ENCODE measurements around the gene MAN1C1. TPM values are rescaled to one million over a fixed set of nuclear protein-coding genes. Genes with fewer than 3 reads are reported as not detected.
"Not testable (repeated sequence)": the region's sequence is repeated elsewhere in the genome, so short reads cannot be mapped to it uniquely, and the experiment has no call there.

MAN1C1 gene
- total and polyA plus RNA-seq, 7 donors = 0.69 to 32.1 (median 12.8) TPM

DNA sequence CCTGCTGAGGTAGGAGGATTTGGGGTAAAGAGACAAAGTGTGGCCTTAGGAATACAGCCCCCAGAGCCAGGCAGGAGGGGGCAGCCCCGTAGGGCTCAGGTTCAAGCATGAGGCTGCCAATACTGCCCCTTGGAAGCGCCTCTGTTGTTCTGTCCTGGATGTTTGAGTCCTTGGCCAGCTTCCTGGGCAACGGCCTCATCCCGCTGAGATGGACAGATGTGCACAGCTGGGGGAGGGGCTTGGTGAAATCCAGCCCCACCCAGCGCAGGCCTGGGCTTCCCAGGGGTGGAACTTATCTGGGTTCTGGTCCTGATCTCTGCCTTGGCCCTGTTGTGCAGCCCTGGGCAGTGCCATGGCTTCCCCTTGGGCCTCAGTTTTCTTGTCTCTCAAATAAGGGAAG is 34.8 kb upstream of the MAN1C1 start:
- TF ChIP-seq, protein P1, sequence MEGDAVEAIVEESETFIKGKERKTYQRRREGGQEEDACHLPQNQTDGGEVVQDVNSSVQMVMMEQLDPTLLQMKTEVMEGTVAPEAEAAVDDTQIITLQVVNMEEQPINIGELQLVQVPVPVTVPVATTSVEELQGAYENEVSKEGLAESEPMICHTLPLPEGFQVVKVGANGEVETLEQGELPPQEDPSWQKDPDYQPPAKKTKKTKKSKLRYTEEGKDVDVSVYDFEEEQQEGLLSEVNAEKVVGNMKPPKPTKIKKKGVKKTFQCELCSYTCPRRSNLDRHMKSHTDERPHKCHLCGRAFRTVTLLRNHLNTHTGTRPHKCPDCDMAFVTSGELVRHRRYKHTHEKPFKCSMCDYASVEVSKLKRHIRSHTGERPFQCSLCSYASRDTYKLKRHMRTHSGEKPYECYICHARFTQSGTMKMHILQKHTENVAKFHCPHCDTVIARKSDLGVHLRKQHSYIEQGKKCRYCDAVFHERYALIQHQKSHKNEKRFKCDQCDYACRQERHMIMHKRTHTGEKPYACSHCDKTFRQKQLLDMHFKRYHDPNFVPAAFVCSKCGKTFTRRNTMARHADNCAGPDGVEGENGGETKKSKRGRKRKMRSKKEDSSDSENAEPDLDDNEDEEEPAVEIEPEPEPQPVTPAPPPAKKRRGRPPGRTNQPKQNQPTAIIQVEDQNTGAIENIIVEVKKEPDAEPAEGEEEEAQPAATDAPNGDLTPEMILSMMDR (IDR thresholded peaks at IDR 0.05) = no peak
- no peaks in the 10 kb centered on the region for H3K36me3 ChIP-seq
- no peaks in the 10 kb centered on the region for H3K27me3 ChIP-seq
- 78% methylated on average over 5 of the region's 5 CpGs for WGBS, 2 donors
- no peaks in the 10 kb centered on the region for H3K9me3 ChIP-seq
- H3K4me1 ChIP-seq = no peaks in the 10 kb centered on the region
- no peak for DNase-seq
- intact Hi-C loops (cut with DNase I) = no loop called here
- H3K27ac ChIP-seq = no peak overlapping the region
- H3K4me3 ChIP-seq = no peak overlapping the region

DNA sequence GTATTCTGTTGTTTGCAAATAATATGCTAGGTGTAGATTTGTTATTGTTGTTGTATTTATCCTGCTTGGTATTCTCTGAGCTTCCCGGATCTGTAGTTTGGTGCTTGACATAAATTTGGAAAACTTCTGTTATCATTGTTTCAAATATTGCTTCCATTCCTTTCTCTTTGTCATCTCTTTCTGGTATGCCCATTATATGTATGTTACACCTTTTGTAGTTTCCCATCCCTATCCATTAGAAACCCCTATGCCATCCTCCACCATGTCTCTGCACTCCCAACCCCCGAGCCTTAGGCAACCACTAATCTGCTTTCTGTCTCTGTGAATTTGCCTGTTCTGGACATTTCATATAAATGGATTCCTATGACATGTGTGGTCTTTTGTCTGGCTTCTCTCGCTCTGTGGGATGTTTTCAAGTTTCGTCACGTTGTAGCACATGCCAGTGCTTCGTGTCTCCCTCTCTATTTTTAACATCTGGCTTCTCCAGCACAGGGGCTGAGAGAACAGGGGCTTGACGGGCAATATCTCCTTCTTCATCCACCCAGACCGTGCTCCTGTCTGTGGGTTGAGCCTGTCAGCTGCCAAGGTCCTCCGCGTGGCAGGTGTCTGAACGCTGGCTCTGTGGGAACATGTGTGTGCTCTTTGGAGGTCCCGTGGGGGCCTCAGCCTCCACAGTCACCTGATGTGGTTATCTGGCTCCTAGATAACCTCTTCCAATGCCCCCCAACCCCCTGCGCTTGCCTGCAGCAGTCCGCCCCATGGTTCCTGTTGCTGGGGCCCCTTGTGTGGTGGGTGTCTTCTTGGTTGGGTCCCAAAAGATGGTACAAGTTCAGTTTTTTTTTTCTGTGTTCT is 32.8 kb upstream of the MAN1C1 start:
- no peak for TF ChIP-seq POLR2AphosphoS5 (IDR thresholded peaks at IDR 0.05)
- TF ChIP-seq, protein P1 (IDR thresholded peaks at IDR 0.05) = no peak
- no peak for TF ChIP-seq EP300 (IDR thresholded peaks at IDR 0.05)
- no peak for TF ChIP-seq POLR2A (IDR thresholded peaks at IDR 0.05)
- H3K36me3 ChIP-seq = no peaks in the 10 kb centered on the region
- 71 to 89% methylated on average over 14 of the region's 14 CpGs for WGBS, 2 donors
- intact Hi-C loops (cut with DNase I) = no loop called here
- H3K4me1 ChIP-seq = no peaks in the 10 kb centered on the region
- H3K9me3 ChIP-seq = no peaks in the 10 kb centered on the region
- no peak for DNase-seq
- H3K27me3 ChIP-seq = no peaks in the 10 kb centered on the region
- H3K27ac ChIP-seq = no peak overlapping the region
- no peak overlapping the region for H3K4me3 ChIP-seq

DNA sequence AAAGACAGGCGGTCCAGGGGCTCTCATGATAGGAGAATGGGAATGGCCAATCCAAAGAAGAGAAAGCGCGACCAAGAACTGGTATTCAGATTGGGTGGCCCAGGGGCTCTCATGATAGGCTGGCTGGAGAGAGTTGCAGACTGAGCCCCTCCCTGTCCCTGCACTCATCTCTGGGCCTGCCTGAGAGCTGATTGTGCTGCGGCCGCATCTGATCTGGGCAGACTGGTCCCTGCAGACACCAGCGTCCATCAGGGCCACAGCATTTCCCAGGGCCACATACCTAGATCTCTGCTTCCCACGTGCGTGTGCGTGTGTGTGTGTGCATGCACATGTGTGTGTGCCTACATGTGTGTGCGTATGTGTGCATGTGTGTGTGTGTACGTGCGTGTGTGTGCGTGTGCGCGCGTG is 30.4 kb upstream of the MAN1C1 start:
- Histone ChIP-seq H3K9me3 (no peaks in the 10 kb centered on the region), H3K4me3 (no peak overlapping the region), H3K36me3 (no peaks in the 10 kb centered on the region), H3K27ac (no peak overlapping the region), H3K4me1 (peaks cover 0 to 13% (median 11%) of the 10 kb centered on the region in 4 donors), H3K27me3 (no peaks in the 10 kb centered on the region)
- no peak for TF ChIP-seq POLR2A (IDR thresholded peaks at IDR 0.05)
- TF ChIP-seq, protein P1 (IDR thresholded peaks at IDR 0.05) = no peak
- WGBS, 2 donors = 87 to 96% methylated on average over 16 of the region's 16 CpGs
- intact Hi-C loops (cut with DNase I) = no loop called here
- DNase-seq = no peak

DNA sequence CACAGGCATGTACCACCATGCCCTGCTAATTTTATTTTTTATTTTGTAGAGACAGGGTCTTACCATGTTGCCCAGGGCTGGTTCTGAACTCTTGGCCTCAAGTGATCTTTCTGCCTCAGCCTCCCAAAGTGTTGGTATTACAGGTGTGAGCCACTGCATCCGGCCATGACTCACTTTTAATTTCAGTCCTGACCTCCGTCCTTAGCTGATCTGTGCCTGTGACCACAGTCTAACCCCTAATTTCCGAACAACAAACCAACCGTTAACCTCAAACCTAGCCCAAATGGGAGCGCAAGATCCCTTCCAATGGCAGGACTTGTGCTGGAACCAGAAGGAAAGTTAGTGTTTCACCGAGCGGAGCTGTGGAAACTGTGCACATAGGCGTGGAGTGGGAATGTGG is 29.3 kb upstream of the MAN1C1 start:
- Histone ChIP-seq H3K4me3 (no peak overlapping the region), H3K27me3 (no peaks in the 10 kb centered on the region), H3K4me1 (peaks cover 0 to 13% (median 11%) of the 10 kb centered on the region in 4 donors), H3K36me3 (no peaks in the 10 kb centered on the region), H3K9me3 (no peaks in the 10 kb centered on the region), H3K27ac (no peak overlapping the region)
- intact Hi-C loops (cut with DNase I) = no loop called here
- DNase-seq = no peak
- no peak for TF ChIP-seq EP300 (IDR thresholded peaks at IDR 0.05)
- no peak for TF ChIP-seq POLR2A (IDR thresholded peaks at IDR 0.05)
- no peak for TF ChIP-seq POLR2AphosphoS5 (IDR thresholded peaks at IDR 0.05)
- TF ChIP-seq, protein P1 (IDR thresholded peaks at IDR 0.05) = no peak
- WGBS, 2 donors = 86 to 87% methylated on average over 8 of the region's 8 CpGs

DNA sequence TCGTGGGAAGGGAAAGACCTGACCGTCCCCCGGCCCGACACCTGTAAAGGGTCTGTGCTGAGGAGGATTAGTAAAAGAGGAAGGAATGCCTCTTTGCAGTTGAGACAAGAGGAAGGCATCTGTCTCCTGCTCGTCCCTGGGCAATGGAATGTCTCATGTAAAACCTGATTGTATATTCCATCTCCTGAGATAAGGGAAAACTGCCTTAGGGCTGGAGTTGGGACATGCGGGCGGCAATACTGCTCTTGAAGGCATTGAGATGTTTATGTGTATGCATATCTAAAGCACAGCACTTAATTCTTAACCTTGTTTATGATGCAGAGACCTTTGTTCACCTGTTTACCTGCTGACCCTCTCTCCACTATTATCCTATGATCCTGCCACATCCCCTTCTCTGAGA is 28.4 kb upstream of the MAN1C1 start:
- H3K9me3 ChIP-seq; H3K27me3 ChIP-seq; intact Hi-C loops (cut with DNase I); H3K4me3 ChIP-seq; H3K36me3 ChIP-seq; DNase-seq; H3K27ac ChIP-seq: not testable (repeated sequence)
- 63 to 74% methylated on average over 7 of the region's 7 CpGs for WGBS, 2 donors
- peaks cover 0 to 13% (median 11%) of the 10 kb centered on the region in 4 donors for H3K4me1 ChIP-seq

DNA sequence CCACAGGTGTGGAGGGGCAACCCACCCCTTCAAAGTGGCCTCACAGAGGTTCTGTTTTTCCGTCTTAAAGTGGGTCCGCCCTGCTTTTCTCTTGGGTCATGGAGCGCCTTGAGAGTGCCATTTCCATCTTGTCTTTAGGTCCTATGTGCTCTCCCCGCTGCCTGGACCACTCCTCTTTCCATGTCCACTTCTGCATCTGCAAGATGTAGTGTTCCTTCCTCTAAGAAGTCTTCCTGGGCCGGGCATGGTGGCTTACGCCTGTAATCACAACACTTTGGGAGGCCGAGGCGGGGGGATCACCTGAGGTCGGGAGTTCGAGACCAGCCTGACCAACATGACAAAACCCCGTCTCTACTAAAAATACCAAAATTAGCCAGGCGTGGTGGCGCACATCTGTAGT is 27.8 kb upstream of the MAN1C1 start:
- H3K27ac ChIP-seq; intact Hi-C loops (cut with DNase I); H3K36me3 ChIP-seq; H3K27me3 ChIP-seq; DNase-seq; H3K4me3 ChIP-seq; H3K9me3 ChIP-seq: not testable (repeated sequence)
- peaks cover 0 to 13% (median 11%) of the 10 kb centered on the region in 4 donors for H3K4me1 ChIP-seq
- WGBS, 2 donors = 95% methylated on average over 13 of the region's 13 CpGs

Data from sigmoid colon (tissue), 7 donors.